HL-60 (cell line): ENCODE data around the gene FGF4.

ENCODE experiments used
- POLR2AphosphoS5 ChIP-seq: IDR thresholded peaks from 2 replicates; pipeline ENCODE4 v1.6.1; 2012; ENCODE audit warnings: low read depth
- SPI1 ChIP-seq: IDR thresholded peaks from 2 replicates; pipeline ENCODE4 v1.6.1; 2012; ENCODE audit warnings: low read depth, mild to moderate bottlenecking, borderline replicate concordance
- TF ChIP-seq, protein P1 (sequence below): IDR thresholded peaks from one replicate; pipeline ENCODE4 v1.5.1; 2011; ENCODE audit warnings: low read length, control low read depth, inconsistent platforms; ENCODE audit not compliant: insufficient read depth
- TF ChIP-seq, protein P2 (sequence below): IDR thresholded peaks from 2 replicates; pipeline ENCODE4 v1.6.1; 2012; ENCODE audit warnings: low read depth; ENCODE audit not compliant: insufficient replicate concordance

DNA sequence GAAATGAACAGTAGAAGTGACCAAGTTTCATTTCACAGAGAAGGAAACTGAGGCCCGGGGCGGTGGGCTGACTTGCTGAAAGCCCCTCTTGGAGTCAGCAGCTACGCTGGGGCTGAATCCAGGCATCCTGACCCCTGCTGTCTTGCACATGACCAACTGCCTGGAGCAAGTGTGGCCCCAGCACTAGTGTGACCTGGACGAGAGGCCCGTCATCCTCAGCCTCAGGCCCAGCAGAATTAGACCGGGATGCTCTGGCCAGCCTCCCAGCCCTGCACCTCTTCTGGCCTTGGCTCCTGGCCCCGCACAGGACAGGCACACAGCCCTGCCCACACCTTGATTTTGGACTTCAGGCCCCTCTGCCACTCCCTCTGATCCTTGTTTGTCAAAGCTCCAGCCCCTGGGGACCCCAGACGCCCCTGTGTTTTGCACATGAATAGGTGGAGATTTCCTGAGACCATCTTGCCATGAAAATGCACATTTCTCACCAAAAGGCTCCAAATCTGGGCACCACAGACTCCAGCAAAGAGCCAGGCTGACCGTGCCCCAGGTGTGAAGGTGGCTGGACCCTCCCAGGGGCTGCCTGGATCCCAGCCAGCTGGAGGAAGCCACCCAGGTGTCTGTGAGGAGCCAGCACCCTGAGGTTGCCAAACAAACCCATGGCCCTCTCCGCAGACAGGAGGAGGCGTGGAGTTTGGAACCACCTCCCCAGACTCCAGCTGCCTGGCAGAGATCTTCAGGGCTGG, 24.9 kb downstream of the FGF4 start:
- TF ChIP-seq, protein P1, sequence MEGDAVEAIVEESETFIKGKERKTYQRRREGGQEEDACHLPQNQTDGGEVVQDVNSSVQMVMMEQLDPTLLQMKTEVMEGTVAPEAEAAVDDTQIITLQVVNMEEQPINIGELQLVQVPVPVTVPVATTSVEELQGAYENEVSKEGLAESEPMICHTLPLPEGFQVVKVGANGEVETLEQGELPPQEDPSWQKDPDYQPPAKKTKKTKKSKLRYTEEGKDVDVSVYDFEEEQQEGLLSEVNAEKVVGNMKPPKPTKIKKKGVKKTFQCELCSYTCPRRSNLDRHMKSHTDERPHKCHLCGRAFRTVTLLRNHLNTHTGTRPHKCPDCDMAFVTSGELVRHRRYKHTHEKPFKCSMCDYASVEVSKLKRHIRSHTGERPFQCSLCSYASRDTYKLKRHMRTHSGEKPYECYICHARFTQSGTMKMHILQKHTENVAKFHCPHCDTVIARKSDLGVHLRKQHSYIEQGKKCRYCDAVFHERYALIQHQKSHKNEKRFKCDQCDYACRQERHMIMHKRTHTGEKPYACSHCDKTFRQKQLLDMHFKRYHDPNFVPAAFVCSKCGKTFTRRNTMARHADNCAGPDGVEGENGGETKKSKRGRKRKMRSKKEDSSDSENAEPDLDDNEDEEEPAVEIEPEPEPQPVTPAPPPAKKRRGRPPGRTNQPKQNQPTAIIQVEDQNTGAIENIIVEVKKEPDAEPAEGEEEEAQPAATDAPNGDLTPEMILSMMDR = no peak
- TF ChIP-seq, protein P2, sequence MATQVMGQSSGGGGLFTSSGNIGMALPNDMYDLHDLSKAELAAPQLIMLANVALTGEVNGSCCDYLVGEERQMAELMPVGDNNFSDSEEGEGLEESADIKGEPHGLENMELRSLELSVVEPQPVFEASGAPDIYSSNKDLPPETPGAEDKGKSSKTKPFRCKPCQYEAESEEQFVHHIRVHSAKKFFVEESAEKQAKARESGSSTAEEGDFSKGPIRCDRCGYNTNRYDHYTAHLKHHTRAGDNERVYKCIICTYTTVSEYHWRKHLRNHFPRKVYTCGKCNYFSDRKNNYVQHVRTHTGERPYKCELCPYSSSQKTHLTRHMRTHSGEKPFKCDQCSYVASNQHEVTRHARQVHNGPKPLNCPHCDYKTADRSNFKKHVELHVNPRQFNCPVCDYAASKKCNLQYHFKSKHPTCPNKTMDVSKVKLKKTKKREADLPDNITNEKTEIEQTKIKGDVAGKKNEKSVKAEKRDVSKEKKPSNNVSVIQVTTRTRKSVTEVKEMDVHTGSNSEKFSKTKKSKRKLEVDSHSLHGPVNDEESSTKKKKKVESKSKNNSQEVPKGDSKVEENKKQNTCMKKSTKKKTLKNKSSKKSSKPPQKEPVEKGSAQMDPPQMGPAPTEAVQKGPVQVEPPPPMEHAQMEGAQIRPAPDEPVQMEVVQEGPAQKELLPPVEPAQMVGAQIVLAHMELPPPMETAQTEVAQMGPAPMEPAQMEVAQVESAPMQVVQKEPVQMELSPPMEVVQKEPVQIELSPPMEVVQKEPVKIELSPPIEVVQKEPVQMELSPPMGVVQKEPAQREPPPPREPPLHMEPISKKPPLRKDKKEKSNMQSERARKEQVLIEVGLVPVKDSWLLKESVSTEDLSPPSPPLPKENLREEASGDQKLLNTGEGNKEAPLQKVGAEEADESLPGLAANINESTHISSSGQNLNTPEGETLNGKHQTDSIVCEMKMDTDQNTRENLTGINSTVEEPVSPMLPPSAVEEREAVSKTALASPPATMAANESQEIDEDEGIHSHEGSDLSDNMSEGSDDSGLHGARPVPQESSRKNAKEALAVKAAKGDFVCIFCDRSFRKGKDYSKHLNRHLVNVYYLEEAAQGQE = no peak
- TF ChIP-seq POLR2AphosphoS5 (no peak), SPI1 (no peak)
